HUES64 (cell line): ENCODE measurements around the gene NAA15.

Source experiments
- H3K27ac ChIP-seq: 2 replicates; pipeline ENCODE4 v1.7.0; 2013; ENCODE audit warnings: low read depth, low read length, inconsistent platforms
- H3K27me3 ChIP-seq: 2 replicates; pipeline ENCODE4 v1.6.1; 2013; ENCODE audit warnings: mild to moderate bottlenecking, low read length; ENCODE audit not compliant: insufficient read depth
- H3K36me3 ChIP-seq: 2 replicates; pipeline ENCODE4 v1.6.1; 2013; ENCODE audit warnings: mild to moderate bottlenecking, low read length; ENCODE audit not compliant: insufficient read depth
- H3K4me1 ChIP-seq: 2 replicates; pipeline ENCODE4 v1.6.1; 2013; ENCODE audit warnings: mild to moderate bottlenecking, low read length, moderate library complexity; ENCODE audit not compliant: insufficient read depth
- H3K4me3 ChIP-seq: 2 replicates; pipeline ENCODE4 v1.5.1; 2013; ENCODE audit warnings: mild to moderate bottlenecking, low read length, moderate library complexity
- H3K9ac ChIP-seq: 2 replicates; pipeline ENCODE4 v1.6.1; 2013; ENCODE audit warnings: mild to moderate bottlenecking, low read depth, low read length
- H3K9me3 ChIP-seq: 2 replicates; pipeline ENCODE4 v1.6.1; 2013; ENCODE audit warnings: low read depth, low read length; ENCODE audit not compliant: insufficient read depth
- WGBS: fragments of 150-250, 120-280 bp; methylation state at CpG from one replicate; pipeline ENCODE4 v1.1.7; 2013; ENCODE audit warnings: missing lambda C conversion rate; 5-methylcytosine and 5-hydroxymethylcytosine counted together

NAA15 gene

GRCh38 chr4:139275281-139275735, 26.0 kb upstream of the NAA15 start:
- Histone ChIP-seq H3K4me1 (no peaks in the 10 kb centered on the region; the same call in 1 of the 2 replicates), H3K27me3 (peaks cover 42% of the 10 kb centered on the region), H3K9ac (no peak overlapping the region), H3K27ac (no peak overlapping the region), H3K4me3 (no peak overlapping the region), H3K9me3 (no peaks in the 10 kb centered on the region), H3K36me3 (no peaks in the 10 kb centered on the region)
- WGBS: 100% methylated on average over 3 of the region's 4 CpGs

- Histone ChIP-seq H3K4me1 (no peaks in the 10 kb centered on the region; the same call in 1 of the 2 replicates), H3K4me3 (peak overlapping the region; percentile 55; the same call in 1 of the 2 replicates), H3K27ac (no peak overlapping the region), H3K36me3 (no peaks in the 10 kb centered on the region), H3K9ac (no peak overlapping the region), H3K9me3 (no peaks in the 10 kb centered on the region), H3K27me3 (peaks cover 55% of the 10 kb centered on the region)
- 85% methylated on average over 14 of the region's 16 CpGs for WGBS
Measured at GRCh38 chr4:139278485-139278884, 22.8 kb upstream of the NAA15 start.

DNA sequence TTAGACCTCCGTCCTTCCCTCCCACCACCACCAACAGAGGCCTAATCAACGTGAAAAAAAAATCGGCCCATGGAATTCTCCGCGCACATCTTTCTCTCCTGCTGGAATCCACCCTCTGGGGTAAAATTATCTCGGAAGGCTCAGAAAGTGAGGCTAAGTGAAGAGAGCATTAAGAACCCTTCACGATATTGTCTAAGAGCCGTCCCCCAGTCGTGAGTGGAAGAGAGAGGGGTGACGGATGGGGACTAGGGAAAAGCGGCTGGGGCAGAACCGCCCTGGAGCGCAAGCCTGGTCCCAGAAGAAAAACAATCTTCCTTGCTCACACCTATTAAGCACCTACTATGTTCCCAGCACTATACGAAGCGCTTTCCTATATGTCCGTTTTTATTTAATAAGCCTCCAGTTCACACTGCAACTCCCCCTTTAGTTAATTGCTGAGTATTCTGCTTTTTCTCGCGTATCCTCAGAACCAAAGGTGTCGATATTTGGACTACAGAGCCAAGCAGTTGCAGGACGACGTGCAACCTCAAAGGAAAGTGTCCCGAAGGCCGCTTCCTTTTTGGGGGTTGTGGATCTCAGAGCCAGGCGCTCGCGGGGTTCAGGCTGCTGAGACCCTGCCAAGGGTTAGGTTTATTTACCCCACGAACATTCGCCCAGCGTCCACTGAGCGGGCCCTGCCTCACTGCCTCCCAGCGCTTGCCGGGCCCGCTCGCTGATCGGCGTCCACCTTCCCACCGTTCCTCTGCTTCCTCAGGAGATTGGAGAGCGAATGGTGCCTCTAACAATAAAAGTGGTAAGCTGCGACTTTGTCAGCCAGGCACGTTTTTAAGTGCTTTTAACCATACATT, 22.2 kb upstream of the NAA15 start:
- Histone ChIP-seq H3K27ac (no peak overlapping the region), H3K36me3 (no peaks in the 10 kb centered on the region), H3K4me3 (peak overlapping the region; percentile 55), H3K27me3 (peaks cover 55% of the 10 kb centered on the region), H3K9ac (no peak overlapping the region), H3K4me1 (no peaks in the 10 kb centered on the region; the same call in 1 of the 2 replicates), H3K9me3 (no peaks in the 10 kb centered on the region)
- WGBS: 11% methylated on average over 40 of the region's 40 CpGs

- Histone ChIP-seq H3K9ac (no peak within 1 kb of the TSS), H3K4me3 (peak within 1 kb of the TSS; percentile 55), H3K9me3 (no peaks in the 10 kb centered on the region), H3K36me3 (no peaks in the 10 kb centered on the region), H3K27ac (no peak within 1 kb of the TSS), H3K27me3 (peaks cover 55% of the 10 kb centered on the region), H3K4me1 (no peaks in the 10 kb centered on the region; the same call in 1 of the 2 replicates)
- 2% methylated on average over 51 of the region's 51 CpGs for WGBS
Measured at GRCh38 chr4:139279760-139280620, 21.3 kb upstream of the NAA15 start, which contains the start of gene MGARP. MGARP (minus strand) TSS chr4:139280225; CDS start chr4:139280158, 67 bp downstream.

- Histone ChIP-seq H3K4me3 (no peak overlapping the region), H3K27me3 (peaks cover 44% of the 10 kb centered on the region)
- WGBS: 87% methylated on average over 5 of the region's 7 CpGs
Measured at GRCh38 chr4:139282065-139282720, 19.1 kb upstream of the NAA15 start.

DNA sequence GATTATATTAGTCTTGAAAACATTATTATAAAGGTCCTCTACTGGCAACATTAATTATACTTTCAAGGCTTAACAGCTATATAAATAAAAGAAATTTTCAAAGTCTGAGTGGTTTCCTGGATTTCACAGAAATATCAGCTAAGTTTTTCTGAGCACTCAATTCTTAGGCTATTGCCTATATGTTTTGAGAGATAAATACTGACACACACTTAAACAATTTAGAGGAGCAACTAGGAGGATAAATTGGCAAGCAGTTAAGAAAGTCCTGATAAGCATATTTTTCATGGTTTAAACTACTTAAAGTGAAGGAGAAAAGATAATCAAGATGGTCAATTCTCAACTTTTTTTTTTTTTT, 18.6 kb upstream of the NAA15 start:
- H3K27ac ChIP-seq: no peak overlapping the region
- no peaks in the 10 kb centered on the region; the same call in 1 of the 2 replicates for H3K4me1 ChIP-seq
- no peaks in the 10 kb centered on the region for H3K9me3 ChIP-seq
- H3K27me3 ChIP-seq: peaks cover 38% of the 10 kb centered on the region
- no peaks in the 10 kb centered on the region for H3K36me3 ChIP-seq
- H3K4me3 ChIP-seq: no peak overlapping the region
- H3K9ac ChIP-seq: no peak overlapping the region

More at GRCh38 chr4:139282065-139282720, 19.1 kb upstream of the NAA15 start:
- Histone ChIP-seq H3K4me1 (no peaks in the 10 kb centered on the region; the same call in 1 of the 2 replicates), H3K27ac (no peak overlapping the region), H3K9ac (no peak overlapping the region), H3K9me3 (no peaks in the 10 kb centered on the region), H3K36me3 (no peaks in the 10 kb centered on the region)

- H3K4me1 ChIP-seq: no peaks in the 10 kb centered on the region
- H3K4me3 ChIP-seq: no peak overlapping the region
- WGBS: 95% methylated on average over 7 of the region's 7 CpGs
Measured at GRCh38 chr4:139286186-139286698, 15.1 kb upstream of the NAA15 start.

GRCh38 chr4:139295206-139295941, 5.9 kb upstream of the NAA15 start:
- H3K9me3 ChIP-seq: no peaks in the 10 kb centered on the region
- H3K4me3 ChIP-seq: peak overlapping the region; percentile 90
- H3K27me3 ChIP-seq: no peaks in the 10 kb centered on the region
- 6% methylated on average over 51 of the region's 51 CpGs for WGBS
- peaks cover 15% of the 10 kb centered on the region for H3K4me1 ChIP-seq
- peak overlapping the region; percentile 95 for H3K9ac ChIP-seq
- peak overlapping the region; percentile 66 for H3K27ac ChIP-seq
- peaks cover 29% of the 10 kb centered on the region for H3K36me3 ChIP-seq

More at GRCh38 chr4:139286186-139286698, 15.1 kb upstream of the NAA15 start:
- Histone ChIP-seq H3K27ac (no peak overlapping the region), H3K36me3 (peaks cover 19% of the 10 kb centered on the region), H3K27me3 (peaks cover 3% of the 10 kb centered on the region), H3K9me3 (no peaks in the 10 kb centered on the region), H3K9ac (no peak overlapping the region)

DNA sequence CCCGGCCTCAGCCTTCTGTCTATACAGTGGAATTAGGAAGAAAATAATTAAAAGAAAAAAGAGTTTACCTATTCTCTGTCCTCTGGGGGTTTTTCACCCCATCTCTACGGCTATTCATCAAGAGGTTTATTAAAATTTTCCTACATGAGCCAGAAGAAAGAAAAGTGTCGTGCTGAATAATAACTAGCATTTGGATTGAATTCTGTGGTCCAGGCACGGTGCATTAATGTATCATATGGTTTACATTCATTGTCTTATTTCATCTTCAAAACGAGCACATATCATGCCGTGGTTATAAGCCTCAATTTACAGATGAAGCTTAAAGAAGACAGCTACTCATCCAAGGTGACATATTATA, 5.4 kb upstream of the NAA15 start:
- peak overlapping the region; percentile 90 for H3K4me3 ChIP-seq
- H3K27ac ChIP-seq: no peak overlapping the region
- no peak overlapping the region for H3K9ac ChIP-seq
- no peaks in the 10 kb centered on the region for H3K27me3 ChIP-seq
- H3K4me1 ChIP-seq: peaks cover 15% of the 10 kb centered on the region
- no peaks in the 10 kb centered on the region for H3K9me3 ChIP-seq
- H3K36me3 ChIP-seq: peaks cover 27% of the 10 kb centered on the region
- whole genome bisulfite sequencing: 77% methylated on average over 4 of the region's 6 CpGs

- H3K27ac ChIP-seq: no peak overlapping the region
- 87% methylated on average over 2 of the region's 2 CpGs for WGBS
- H3K27me3 ChIP-seq: no peaks in the 10 kb centered on the region
- H3K36me3 ChIP-seq: peaks cover 22% of the 10 kb centered on the region
- H3K9me3 ChIP-seq: no peaks in the 10 kb centered on the region
- peaks cover 15% of the 10 kb centered on the region for H3K4me1 ChIP-seq
- no peak overlapping the region for H3K4me3 ChIP-seq
- no peak overlapping the region for H3K9ac ChIP-seq
Measured at GRCh38 chr4:139297001-139297410, 4.3 kb upstream of the NAA15 start.
